OCI-LY1 (cell line): Measurements from ENCODE around the gene RNF44.

ENCODE experiments used
- H2AFZ ChIP-seq: fragments of 200-600 bp; sonication (generic), shearing (Covaris generic); 2 replicates; pipeline ENCODE4 v1.6.0; 2014; ENCODE audit warnings: antibody characterized with exemption, mild to moderate bottlenecking, low read length
- H3F3A ChIP-seq: fragments of 200-600 bp; sonication (generic), shearing (Covaris generic); 2 replicates; pipeline ENCODE4 v1.6.0; 2014; ENCODE audit warnings: mild to moderate bottlenecking, antibody characterized with exemption, low read length, moderate library complexity; ENCODE audit not compliant: insufficient read depth
- H3K27ac ChIP-seq: fragments of 200-600 bp; sonication (generic); 2 replicates; pipeline ENCODE4 v1.5.1; 2014; ENCODE audit warnings: low read length, mixed run types, mild to moderate bottlenecking, low read depth; ENCODE audit not compliant: poor library complexity, severe bottlenecking
- H3K27me3 ChIP-seq: fragments of 200-600 bp; sonication (generic); 2 replicates; pipeline ENCODE4 v1.6.0; 2014; ENCODE audit warnings: antibody characterized with exemption, mild to moderate bottlenecking, low read length, moderate library complexity; ENCODE audit not compliant: insufficient read depth
- H3K36me3 ChIP-seq: fragments of 200-600 bp; sonication (generic); 2 replicates; pipeline ENCODE4 v1.6.1; 2014; ENCODE audit warnings: mild to moderate bottlenecking, antibody characterized with exemption, low read length, moderate library complexity, mixed read lengths; ENCODE audit not compliant: insufficient read depth
- H3K4me1 ChIP-seq: fragments of 200-600 bp; sonication (generic); 2 replicates; pipeline ENCODE4 v1.5.1; 2014; ENCODE audit warnings: mild to moderate bottlenecking, low read length, moderate library complexity; ENCODE audit not compliant: insufficient read depth, severe bottlenecking
- H3K4me2 ChIP-seq: fragments of 200-600 bp; sonication (generic), shearing (Covaris generic); 2 replicates; pipeline ENCODE4 v1.6.1; 2014; ENCODE audit warnings: low read length
- H3K4me3 ChIP-seq: fragments of 200-600 bp; sonication (generic); 2 replicates; pipeline ENCODE4 v1.5.1; 2014; ENCODE audit warnings: low read length, low read depth, mild to moderate bottlenecking, mixed read lengths; ENCODE audit not compliant: poor library complexity, severe bottlenecking
- H3K79me2 ChIP-seq: fragments of 200-600 bp; shearing (Covaris generic); 2 replicates; pipeline ENCODE4 v1.6.1; 2016; ENCODE audit warnings: mixed run types, low read length, mixed read lengths; ENCODE audit not compliant: insufficient read depth
- H3K9ac ChIP-seq: fragments of 200-600 bp; sonication (generic), shearing (Covaris generic); 2 replicates; pipeline ENCODE4 v1.6.1; 2014; ENCODE audit warnings: mild to moderate bottlenecking, low read length, mixed read lengths
- H3K9me2 ChIP-seq: fragments of 200-600 bp; sonication (generic), shearing (Covaris generic); 2 replicates; pipeline ENCODE4 v1.6.1; 2014; ENCODE audit warnings: low read depth, mild to moderate bottlenecking, low read length, mixed read lengths
- H3K9me3 ChIP-seq: fragments of 200-600 bp; shearing (Covaris generic); 2 replicates; pipeline ENCODE4 v1.6.1; 2014; ENCODE audit warnings: low read length, mixed read lengths
- H4K20me1 ChIP-seq: fragments of 200-600 bp; sonication (generic), shearing (Covaris generic); 2 replicates; pipeline ENCODE4 v1.6.0; 2016; ENCODE audit warnings: mild to moderate bottlenecking, low read length; ENCODE audit not compliant: insufficient read depth
- CTCF ChIP-seq: fragments of 200-600 bp; sonication (generic), shearing (Covaris generic); IDR thresholded peaks from 2 replicates; pipeline ENCODE4 v1.5.1; 2017; ENCODE audit warnings: mild to moderate bottlenecking, antibody characterized with exemption, low read length, moderate library complexity, mixed read lengths
- EZH2 ChIP-seq: fragments of 200-600 bp; sonication (generic), shearing (Covaris generic); IDR thresholded peaks from 2 replicates; pipeline ENCODE4 v1.8.0; 2017; ENCODE audit warnings: borderline replicate concordance, mixed run types, mild to moderate bottlenecking, antibody characterized with exemption, low read length, moderate library complexity, mixed read lengths

RNF44 gene

DNA sequence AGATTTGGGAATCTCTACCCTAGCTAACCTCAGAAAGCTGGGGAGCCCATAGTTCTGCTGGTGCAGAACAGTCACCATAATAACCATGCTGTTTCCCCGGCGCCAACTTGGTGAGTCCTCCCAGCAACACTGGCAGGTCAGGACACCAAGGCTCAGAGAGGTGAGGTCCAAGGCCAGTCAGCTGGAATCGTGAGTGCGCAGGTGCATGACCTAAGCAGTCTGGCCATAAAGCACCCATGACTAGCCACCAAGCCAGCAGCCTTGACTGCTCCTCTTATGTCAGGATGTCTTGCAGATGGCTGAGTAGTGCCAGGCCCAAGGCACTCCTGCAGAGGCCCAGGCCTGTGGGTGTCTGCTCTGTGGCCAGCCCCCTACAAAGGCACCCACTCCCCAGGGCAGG, 2.6 kb downstream of the RNF44 start:
- H3K4me3 ChIP-seq, result peak overlapping the region; percentile 94
- H3K36me3 ChIP-seq, result peaks cover 43% of the 10 kb centered on the region
- H3K4me1 ChIP-seq, result peaks cover 67% of the 10 kb centered on the region
- H3K27ac ChIP-seq, result peak overlapping the region; percentile 96
- H3K79me2 ChIP-seq, result peaks cover 34% of the 10 kb centered on the region
- peak overlapping the region; percentile 99 for H3K9ac ChIP-seq
- no peaks in the 10 kb centered on the region for H3F3A ChIP-seq
- peak overlapping the region; percentile 95 for H3K4me2 ChIP-seq
- H4K20me1 ChIP-seq, result no peaks in the 10 kb centered on the region
- no peaks in the 10 kb centered on the region for H3K9me3 ChIP-seq
- no peaks in the 10 kb centered on the region for H3K27me3 ChIP-seq
- H3K9me2 ChIP-seq, result no peaks in the 10 kb centered on the region
- no peak for TF ChIP-seq EZH2
- TF ChIP-seq CTCF, result no peak
- no peak overlapping the region for H2AFZ ChIP-seq

DNA sequence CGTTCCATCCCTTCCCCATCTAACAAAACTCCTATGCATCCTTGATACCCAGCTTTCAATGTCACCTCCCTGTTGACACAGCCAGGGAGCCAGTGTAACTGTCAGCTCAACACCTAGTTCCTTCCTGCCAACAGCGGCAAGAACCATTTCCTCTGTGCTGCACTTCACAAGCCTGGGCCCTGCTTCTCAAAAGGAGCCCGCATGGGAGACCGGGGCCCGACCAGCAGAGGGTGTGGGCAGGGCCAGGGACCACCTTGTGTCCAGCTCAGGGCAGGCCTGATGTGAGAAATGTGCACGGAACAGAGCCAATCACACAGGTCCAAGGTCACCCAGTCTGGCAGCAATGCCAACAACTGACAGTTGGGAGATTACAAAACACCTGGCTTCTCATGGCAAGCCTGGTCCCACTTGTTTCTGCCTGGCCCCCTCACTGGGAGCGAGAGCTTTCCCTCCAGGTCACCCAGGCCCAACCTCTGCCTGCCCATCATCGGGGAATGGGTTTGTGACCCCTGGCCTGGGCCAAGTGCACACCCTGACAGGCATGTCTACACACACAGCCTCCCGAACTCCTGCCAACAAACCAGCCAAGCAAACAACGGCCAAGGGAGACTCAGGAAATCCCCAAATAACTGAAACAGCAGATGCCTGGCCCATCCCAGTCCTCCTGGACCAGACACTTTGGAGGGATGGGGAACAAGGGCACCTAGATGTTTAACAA, 3.1 kb downstream of the RNF44 start:
- H3K4me1 ChIP-seq, result peaks cover 73% of the 10 kb centered on the region
- no peaks in the 10 kb centered on the region for H3K27me3 ChIP-seq
- peak overlapping the region; percentile 94 for H3K4me3 ChIP-seq
- TF ChIP-seq CTCF (peak; percentile 15; the same call in 1 of the 2 replicates), EZH2 (no peak)
- H4K20me1 ChIP-seq, result no peaks in the 10 kb centered on the region
- peaks cover 34% of the 10 kb centered on the region for H3K79me2 ChIP-seq
- H3K9me2 ChIP-seq, result no peaks in the 10 kb centered on the region
- peak overlapping the region; percentile 95 for H3K4me2 ChIP-seq
- peak overlapping the region; percentile 96 for H3K27ac ChIP-seq
- peak overlapping the region; percentile 99 for H3K9ac ChIP-seq
- H3F3A ChIP-seq, result no peaks in the 10 kb centered on the region
- H2AFZ ChIP-seq, result no peak overlapping the region
- no peaks in the 10 kb centered on the region for H3K9me3 ChIP-seq
- H3K36me3 ChIP-seq, result peaks cover 49% of the 10 kb centered on the region

DNA sequence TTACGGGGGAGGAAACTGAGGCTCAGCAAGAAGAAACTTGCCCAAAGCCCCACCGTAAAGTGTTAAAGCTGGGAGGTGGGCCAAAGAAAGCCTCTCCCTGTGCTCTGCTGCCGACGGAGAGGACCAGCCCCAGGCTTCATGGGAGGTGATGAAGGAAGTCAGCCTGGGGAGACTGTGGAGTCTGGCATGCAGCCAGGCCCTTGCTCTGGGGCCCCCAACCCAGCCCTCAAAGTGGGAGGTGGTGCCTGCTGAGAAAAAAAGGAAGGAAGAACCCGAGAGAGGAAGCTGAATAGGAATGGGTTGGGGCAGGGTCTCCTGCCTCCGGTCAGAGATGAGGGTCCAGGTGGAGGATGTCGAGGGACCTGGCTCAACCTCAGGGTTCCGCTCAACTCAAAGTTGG, 3.8 kb downstream of the RNF44 start:
- H3K27me3 ChIP-seq, result no peaks in the 10 kb centered on the region
- no peaks in the 10 kb centered on the region for H3F3A ChIP-seq
- H3K79me2 ChIP-seq, result peaks cover 34% of the 10 kb centered on the region
- peaks cover 73% of the 10 kb centered on the region for H3K4me1 ChIP-seq
- TF ChIP-seq CTCF (no peak), EZH2 (no peak)
- H3K9ac ChIP-seq, result peak overlapping the region; percentile 99
- peak overlapping the region; percentile 96 for H3K27ac ChIP-seq
- H3K36me3 ChIP-seq, result peaks cover 56% of the 10 kb centered on the region
- H2AFZ ChIP-seq, result no peak overlapping the region
- H3K9me3 ChIP-seq, result no peaks in the 10 kb centered on the region
- H3K4me3 ChIP-seq, result peak overlapping the region; percentile 94
- peak overlapping the region; percentile 95 for H3K4me2 ChIP-seq
- H4K20me1 ChIP-seq, result no peaks in the 10 kb centered on the region
- H3K9me2 ChIP-seq, result no peaks in the 10 kb centered on the region
